GM21423 (cell line): ENCODE data around the gene GRK2.

Source experiments
- ATAC-seq: cut with Tn5 transposase; IDR thresholded peaks from one replicate; pipeline ENCODE4 v1.9.1; 2021; ENCODE audit warnings: mild to moderate bottlenecking, moderate library complexity; ENCODE audit not compliant: unreplicated experiment

The GRK2 gene

GRCh38 chr11:67293090-67293489, 26.8 kb downstream of the GRK2 start:
- no peak for ATAC-seq

GRCh38 chr11:67295846-67296245, 29.6 kb downstream of the GRK2 start:
- ATAC-seq: no peak

- ATAC-seq: no peak
Measured at GRCh38 chr11:67298786-67299185, 32.5 kb downstream of the GRK2 start.

GRCh38 chr11:67299471-67300191, 33.4 kb downstream of the GRK2 start:
- no peak for ATAC-seq

- no peak for ATAC-seq
Measured at GRCh38 chr11:67300256-67300755, 34.0 kb downstream of the GRK2 start.

DNA sequence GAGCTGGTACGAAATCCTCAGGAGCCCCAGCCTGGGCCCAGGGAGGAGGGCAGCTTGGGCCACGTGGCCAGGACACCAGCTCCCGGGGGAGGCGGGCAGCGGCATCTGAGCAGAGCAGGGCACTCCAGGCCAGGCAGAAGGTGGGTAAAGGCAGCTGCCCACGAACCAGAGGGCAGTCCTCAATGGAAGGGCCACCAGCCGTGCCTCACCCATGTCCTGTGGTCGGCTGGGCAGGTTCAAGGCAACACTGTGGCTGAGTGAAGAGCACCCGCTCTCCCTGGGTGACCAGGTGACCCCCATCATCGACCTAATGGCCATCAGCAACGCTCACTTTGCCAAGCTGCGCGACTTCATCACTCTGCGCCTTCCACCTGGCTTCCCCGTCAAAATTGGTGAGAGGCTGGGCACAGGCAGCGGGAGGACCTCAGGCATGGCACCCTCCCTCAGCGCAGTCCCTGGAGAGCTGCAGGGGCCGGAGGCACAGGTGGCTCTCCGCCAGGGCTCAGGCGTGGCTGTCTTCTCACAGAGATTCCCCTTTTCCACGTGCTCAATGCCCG, 34.6 kb downstream of the GRK2 start:
- ATAC-seq: no peak

GRCh38 chr11:67301313-67301921, 35.1 kb downstream of the GRK2 start:
- no peak for ATAC-seq

DNA sequence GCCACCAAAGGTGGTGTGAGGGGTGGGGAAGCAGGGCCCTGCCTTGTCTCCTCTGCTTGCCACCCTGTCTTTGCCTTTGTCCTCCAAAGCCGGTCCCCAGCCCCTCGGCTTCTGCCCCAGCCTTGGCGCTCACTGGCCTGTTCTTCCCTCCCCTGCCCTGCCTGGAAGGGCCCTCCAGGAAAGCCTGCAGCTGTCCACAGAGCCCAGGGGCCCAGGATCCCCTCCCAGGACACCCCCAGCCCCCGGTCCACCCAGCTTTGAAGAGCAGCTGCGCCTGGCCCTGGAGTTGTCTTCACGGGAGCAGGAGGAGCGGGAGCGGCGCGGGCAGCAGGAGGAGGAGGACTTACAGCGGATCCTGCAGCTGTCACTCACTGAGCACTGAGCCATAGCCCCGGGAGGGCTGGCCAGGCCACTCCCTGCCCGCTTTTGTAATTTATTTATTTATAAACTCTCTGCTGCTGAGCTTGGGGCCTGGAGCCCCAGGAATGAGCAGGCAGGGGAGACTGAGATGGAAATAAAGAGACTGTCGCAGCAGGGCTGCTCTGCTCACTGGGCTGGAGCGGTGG, 35.8 kb downstream of the GRK2 start:
- no peak for ATAC-seq

DNA sequence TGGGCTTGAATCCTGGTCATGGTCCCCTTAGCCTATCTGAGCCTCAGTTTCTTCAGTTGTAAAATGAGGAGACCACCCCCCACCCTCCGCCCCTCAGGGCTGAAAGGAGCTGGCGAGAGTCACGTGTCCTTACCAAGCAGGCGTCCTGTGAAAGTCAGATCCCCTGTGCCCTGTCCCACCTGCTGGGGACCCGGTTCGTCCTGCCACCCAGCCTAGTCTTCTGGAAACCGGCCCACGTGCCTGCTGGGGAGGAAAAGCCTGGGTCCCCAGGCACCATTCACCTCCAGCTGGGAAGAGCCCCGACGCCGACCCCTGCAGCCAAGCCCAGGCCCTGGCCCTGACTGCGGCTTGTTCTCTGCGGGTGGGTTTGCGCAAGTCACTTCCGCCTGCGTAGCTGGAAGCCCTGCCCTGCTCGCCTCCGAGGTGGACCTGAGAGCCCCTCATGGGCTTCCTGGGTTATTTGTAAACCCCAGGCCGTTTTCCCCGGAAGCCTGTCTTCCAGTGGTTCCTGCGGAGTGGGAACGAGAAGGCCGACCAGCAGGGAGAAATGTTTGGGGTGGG, 36.4 kb downstream of the GRK2 start:
- no peak for ATAC-seq

GRCh38 chr11:67303132-67303834, 37.0 kb downstream of the GRK2 start, which contains the start of gene SSH3:
Gene SSH3, plus strand, starts transcription at chr11:67303530. Its CDS starts 96 bp downstream, at chr11:67303626.
- ATAC-seq: no peak

- no peak for ATAC-seq
Measured at GRCh38 chr11:67303835-67304411, 37.6 kb downstream of the GRK2 start.

DNA sequence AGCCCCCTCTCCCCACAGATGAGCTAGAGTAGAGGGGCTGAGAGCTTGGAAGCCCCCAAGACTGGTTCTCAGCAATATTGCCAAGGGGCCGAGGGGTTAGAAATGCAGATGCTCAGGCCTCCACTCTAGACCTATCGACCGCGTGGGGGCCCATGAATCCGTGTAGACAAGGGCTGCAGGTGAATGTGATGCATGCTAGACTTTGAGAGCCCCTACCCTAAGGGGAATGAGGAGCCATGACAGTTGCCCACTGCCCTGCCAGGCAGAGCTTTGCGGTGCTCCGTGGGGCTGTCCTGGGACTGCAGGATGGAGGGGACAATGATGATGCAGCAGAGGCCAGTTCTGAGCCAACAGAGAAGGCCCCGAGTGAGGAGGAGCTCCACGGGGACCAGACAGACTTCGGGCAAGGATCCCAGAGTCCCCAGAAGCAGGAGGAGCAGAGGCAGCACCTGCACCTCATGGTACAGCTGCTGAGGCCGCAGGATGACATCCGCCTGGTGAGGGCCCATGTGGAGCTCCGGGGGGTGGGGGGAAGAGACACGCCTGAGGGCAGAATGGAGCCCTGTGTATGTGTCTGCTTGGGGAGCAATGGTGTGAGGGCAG, 38.3 kb downstream of the GRK2 start:
- no peak for ATAC-seq

DNA sequence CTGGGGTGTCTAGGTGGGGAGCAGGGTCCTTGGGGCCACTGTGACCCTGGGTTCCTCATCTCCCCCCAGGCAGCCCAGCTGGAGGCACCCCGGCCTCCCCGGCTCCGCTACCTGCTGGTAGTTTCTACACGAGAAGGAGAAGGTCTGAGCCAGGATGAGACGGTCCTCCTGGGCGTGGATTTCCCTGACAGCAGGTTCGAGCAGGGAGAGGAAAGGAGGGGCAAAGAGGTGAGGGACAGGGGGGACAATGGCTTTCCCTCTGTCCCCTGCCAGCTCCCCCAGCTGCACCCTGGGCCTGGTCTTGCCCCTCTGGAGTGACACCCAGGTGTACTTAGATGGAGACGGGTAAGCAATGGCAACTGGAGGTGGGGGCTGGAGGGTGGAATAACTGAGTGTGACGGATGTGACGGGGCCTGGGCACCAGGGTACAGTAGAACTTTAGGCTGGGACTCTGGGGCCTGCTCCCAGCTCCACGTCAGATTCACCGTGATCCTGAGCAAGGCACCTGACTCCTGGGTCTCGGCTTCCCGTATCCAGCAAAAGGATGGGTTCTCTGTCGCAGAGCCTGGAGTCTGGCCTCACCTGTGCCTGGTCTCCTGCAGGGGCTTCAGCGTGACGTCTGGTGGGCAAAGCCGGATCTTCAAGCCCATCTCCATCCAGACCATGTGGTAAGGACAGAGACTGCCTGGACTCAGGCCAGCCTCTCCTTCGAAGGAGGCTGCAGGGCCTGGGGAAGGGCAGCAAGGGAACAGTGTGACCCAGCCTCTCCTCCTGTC, 40.7 kb downstream of the GRK2 start:
- no peak for ATAC-seq

GRCh38 chr11:67307545-67308001, 41.3 kb downstream of the GRK2 start:
- no peak for ATAC-seq

DNA sequence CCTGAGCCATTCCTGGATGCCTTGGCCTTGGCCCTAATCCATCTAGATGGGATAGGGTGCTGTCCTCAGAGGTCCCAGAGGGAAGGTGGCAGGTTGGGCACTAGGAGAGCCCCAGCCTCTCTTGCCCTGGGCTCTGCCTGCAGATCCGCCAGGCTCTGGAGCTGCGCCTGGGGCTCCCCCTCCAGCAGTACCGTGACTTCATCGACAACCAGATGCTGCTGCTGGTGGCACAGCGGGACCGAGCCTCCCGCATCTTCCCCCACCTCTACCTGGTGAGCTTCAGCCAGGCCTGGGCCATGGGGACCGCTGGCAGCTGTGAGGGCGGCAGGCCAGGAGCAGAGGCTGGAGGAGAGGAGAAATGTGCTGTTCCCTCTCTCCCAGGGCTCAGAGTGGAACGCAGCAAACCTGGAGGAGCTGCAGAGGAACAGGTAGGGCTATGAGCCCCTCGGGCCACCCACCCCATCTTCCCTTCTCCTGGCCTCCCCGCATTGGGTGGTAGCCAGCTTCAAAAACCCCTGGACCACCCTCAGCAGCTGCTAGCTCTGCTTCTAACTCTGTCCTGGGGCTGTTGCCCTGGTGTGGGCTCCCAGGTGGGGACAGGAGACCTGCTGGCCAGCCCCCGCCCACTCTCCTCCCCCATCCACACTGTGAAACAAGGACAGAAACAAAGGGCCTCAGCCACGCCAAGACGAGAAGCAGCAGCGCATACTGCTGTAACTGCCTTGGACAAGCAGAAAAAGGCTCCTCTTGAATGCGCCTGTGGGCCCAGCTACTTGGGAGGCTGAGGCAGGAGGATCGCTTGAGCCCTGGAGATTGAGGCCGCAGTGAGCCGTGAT, 42.0 kb downstream of the GRK2 start:
- no peak for ATAC-seq

GRCh38 chr11:67309166-67309565, 42.9 kb downstream of the GRK2 start:
- ATAC-seq: no peak

- ATAC-seq: no peak
Measured at GRCh38 chr11:67309661-67310061, 43.4 kb downstream of the GRK2 start.
